Suppressor macrophage (primary cell): ENCODE data around the gene KAT8.
A peak's percentile ranks its signal among the peaks of the same experiment; 100 is the strongest.
"Not testable (repeated sequence)": the region's sequence is repeated elsewhere in the genome, so short reads cannot be mapped to it uniquely, and the experiment has no call there.

Experiments used
- DNase-seq, 4 experiments: peaks; one replicate each; pipeline ENCODE4 v3.0.0-alpha.2; 2020 to 2022

KAT8 gene

GRCh38 chr16:31149332-31149731 lies 31.9 kb downstream of the KAT8 start:
- peak in 3 of 4 experiments; percentile 49 to 62 (median 62) for DNase-seq

GRCh38 chr16:31149894-31150890 lies 32.7 kb downstream of the KAT8 start, which contains the start of gene PRSS36:
TSS of gene PRSS36 (minus strand) at chr16:31150066. CDS start at chr16:31150035, 31 bp downstream.
- peak in 3 of 4 experiments; percentile 44 to 55 (median 45) for DNase-seq

GRCh38 chr16:31150976-31151375 lies 33.5 kb downstream of the KAT8 start:
- peak in 3 of 4 experiments; percentile 41 to 60 (median 47) for DNase-seq

GRCh38 chr16:31157136-31157535 lies 39.7 kb downstream of the KAT8 start:
- peak; percentile 85 to 93 (median 92) for DNase-seq

GRCh38 chr16:31167315-31167714 lies 49.9 kb downstream of the KAT8 start:
- DNase-seq, result peak in 3 of 4 experiments; percentile 29 to 33 (median 30)

GRCh38 chr16:31168848-31169247 lies 51.4 kb downstream of the KAT8 start:
- DNase-seq, result no peak

GRCh38 chr16:31170048-31170447 lies 52.6 kb downstream of the KAT8 start:
- not testable (repeated sequence) for DNase-seq

GRCh38 chr16:31177136-31177535 lies 59.7 kb downstream of the KAT8 start:
- DNase-seq, result peak; percentile 77 to 91 (median 82)

GRCh38 chr16:31179219-31179746 lies 61.8 kb downstream of the KAT8 start:
- peak in 1 of 4 experiments; percentile 12 for DNase-seq

- DNase-seq, result peak; percentile 90 to 96 (median 94)
Observed at GRCh38 chr16:31179747-31180459, 62.4 kb downstream of the KAT8 start, which contains the start of gene FUS. TSS of gene FUS (plus strand) at chr16:31180139. CDS start at chr16:31180215, 76 bp downstream.
